Naive thymus-derived CD4-positive, alpha-beta T cell (primary cell): ENCODE data around the gene FHIT. TPM values are rescaled to one million over a fixed set of nuclear protein-coding genes. Genes with fewer than 3 reads are reported as not detected.
"Not testable (repeated sequence)": the region's sequence is repeated elsewhere in the genome, so short reads cannot be mapped to it uniquely, and the experiment has no call there.

Source experiments
- ATAC-seq: fragments of 150-1000 bp; cut with Tn5 transposase; 2 replicates; pipeline ENCODE4 v1.10.0; 2021; ENCODE audit warnings: mild to moderate bottlenecking, moderate library complexity
- CTCF ChIA-PET: fragments of 350-600 bp; sonication (Branson Sonifier 250); formaldehyde crosslinking; loops from one replicate; lab custom pipeline; 2021; ENCODE audit warnings: antibody characterized with exemption; lab: Charles Lee
- POLR2A ChIA-PET: fragments of 350-600 bp; sonication (Branson Sonifier 250); formaldehyde crosslinking; loops from one replicate; lab custom pipeline; 2021; ENCODE audit warnings: antibody characterized with exemption, inconsistent platforms; lab: Charles Lee
- DNase-seq, 9 donors: peaks; one replicate each; pipeline versions ENCODE4 v3.0.0 to v3.0.0-alpha.2; 2020 to 2022; ENCODE audit warnings: mixed read lengths in 1 of 9
- H3K27ac ChIP-seq: one replicate; pipeline ENCODE4 v1.7.0; 2013; ENCODE audit warnings: mild to moderate bottlenecking, low read depth, low read length, moderate library complexity
- H3K27me3 ChIP-seq, 2 donors: one replicate each; pipeline ENCODE4 v1.7.0; 2013; ENCODE audit warnings: low read length in 2 of 2, mild to moderate bottlenecking in 2 of 2, moderate library complexity in 2 of 2; ENCODE audit not compliant: control insufficient read depth in 2 of 2, insufficient read depth in 2 of 2
- H3K36me3 ChIP-seq, 3 experiments: 1 replicate in 2 of 3; 2 replicates in 1 of 3; pipeline ENCODE4 v1.7.0; 2013; ENCODE audit warnings: low read length in 3 of 3, mild to moderate bottlenecking in 3 of 3, moderate library complexity in 1 of 3; ENCODE audit not compliant: insufficient read depth in 3 of 3, control insufficient read depth in 2 of 3
- H3K4me1 ChIP-seq, 2 donors: one replicate each; pipeline ENCODE4 v1.7.0; 2013; ENCODE audit warnings: low read length in 2 of 2, mild to moderate bottlenecking in 2 of 2, moderate library complexity in 1 of 2; ENCODE audit not compliant: control insufficient read depth in 2 of 2, insufficient read depth in 2 of 2
- H3K4me3 ChIP-seq: 2 replicates; pipeline ENCODE4 v1.7.0; 2013; ENCODE audit warnings: mild to moderate bottlenecking, low read length
- H3K9me3 ChIP-seq, 3 experiments: 1 replicate in 2 of 3; 2 replicates in 1 of 3; pipeline ENCODE4 v1.7.0; 2013; ENCODE audit warnings: low read length in 3 of 3; ENCODE audit not compliant: control insufficient read depth in 2 of 3
- H3K27ac Mint-ChIP-seq, 9 donors: one replicate each; pipeline ENCODE4 v1.8.0; 2020 to 2022; ENCODE audit warnings: mixed read lengths in 9 of 9, mild to moderate bottlenecking in 8 of 9, moderate library complexity in 5 of 9, inconsistent platforms in 2 of 9
- H3K27me3 Mint-ChIP-seq, 5 donors: one replicate each; pipeline ENCODE4 v1.8.0; 2021 to 2022; ENCODE audit warnings: mixed read lengths in 5 of 5, mild to moderate bottlenecking in 1 of 5
- H3K36me3 Mint-ChIP-seq, 5 donors: one replicate each; pipeline ENCODE4 v1.8.0; 2020 to 2022; ENCODE audit warnings: mixed read lengths in 5 of 5, mild to moderate bottlenecking in 3 of 5, inconsistent platforms in 1 of 5
- H3K4me1 Mint-ChIP-seq, 7 donors: one replicate each; pipeline ENCODE4 v1.8.0; 2020 to 2022; ENCODE audit warnings: mixed read lengths in 7 of 7, mild to moderate bottlenecking in 3 of 7, inconsistent platforms in 1 of 7
- H3K4me3 Mint-ChIP-seq, 10 donors: one replicate each; pipeline ENCODE4 v1.8.0; 2020 to 2022; ENCODE audit warnings: mild to moderate bottlenecking in 10 of 10, mixed read lengths in 10 of 10, moderate library complexity in 6 of 10, inconsistent platforms in 2 of 10
- H3K9me3 Mint-ChIP-seq, 11 donors: one replicate each; pipeline ENCODE4 v1.8.0; 2020 to 2022; ENCODE audit warnings: mixed read lengths in 11 of 11, mild to moderate bottlenecking in 4 of 11, inconsistent platforms in 1 of 11, moderate library complexity in 1 of 11
- intact Hi-C, 2 donors: fragments of 100-400 bp; cut with micrococcal nuclease; formaldehyde crosslinking; loops; one replicate each; pipeline ENCODE4 v1.15.1; 2023
- polyA plus RNA-seq, 2 donors: library from polyadenylated mRNA; unstranded; fragments of 300-500 nt; fragmentation: Illumina TruSeq; gene quantifications; one replicate each; pipeline ENCODE4 v1.2.3, GENCODE V29; 2021
- total RNA-seq, 6 experiments: library from RNA in 5 of 6; stranded (reverse) in 5 of 6; gene quantifications; 1 replicate in 5 of 6; 2 replicates in 1 of 6; pipeline ENCODE4 v1.2.3 and lab custom pipeline; 2021 to 2026

FHIT gene
- total and polyA plus RNA-seq, 7 experiments from 2014 or later = 51.2 to 230 (median 152) TPM

GRCh38 chr3:59936472-59936871 lies 1314.8 kb downstream of the FHIT start:
- Histone ChIP-seq H3K9me3 (no peaks in the 10 kb centered on the region), H3K4me3 (no peak overlapping the region), H3K27ac (no peak overlapping the region), H3K4me1 (peaks cover 18 to 73% of the 10 kb centered on the region in 2 donors), H3K36me3 (no peaks in the 10 kb centered on the region), H3K27me3 (no peaks in the 10 kb centered on the region)
- peaks cover 0 to 11% (median 0%) of the 10 kb centered on the region in 11 donors for H3K9me3 Mint-ChIP-seq
- H3K27ac Mint-ChIP-seq = peak overlapping the region in 7 of 9 donors; percentile 28 to 89 (median 70)
- DNase-seq (no peak), ATAC-seq (no peak)
- intact Hi-C loops = loop anchor here in 1 of 2 donors (10.0 kb wide), 1 partner anchor 48 kb away; no protein-coding TSS in a partner anchor
- H3K27me3 Mint-ChIP-seq = no peaks in the 10 kb centered on the region
- ChIA-PET POLR2A (interaction anchor here (1.1 kb wide), 1 partner anchor 12 kb away, joined by 6 read pairs; no protein-coding TSS in a partner anchor), CTCF (interaction anchor here (0.9 kb wide), 1 partner anchor 8 kb away, joined by 4 read pairs; no protein-coding TSS in a partner anchor)
- H3K36me3 Mint-ChIP-seq = peaks cover 4 to 55% (median 47%) of the 10 kb centered on the region in 5 donors
- no peak overlapping the region for H3K4me3 Mint-ChIP-seq
- peaks cover 39 to 100% (median 96%) of the 10 kb centered on the region in 7 donors for H3K4me1 Mint-ChIP-seq

- Histone ChIP-seq H3K27me3 (no peaks in the 10 kb centered on the region), H3K4me1 (peaks cover 5 to 74% of the 10 kb centered on the region in 2 donors), H3K9me3 (no peaks in the 10 kb centered on the region), H3K36me3 (no peaks in the 10 kb centered on the region), H3K4me3 (no peak overlapping the region), H3K27ac (no peak overlapping the region)
- CTCF ChIA-PET = interaction anchor here (0.6 to 0.7 kb wide), 2 partner anchors 63 to 144 kb away, joined by 3 read pairs; no protein-coding TSS in a partner anchor
- H3K27me3 Mint-ChIP-seq = no peaks in the 10 kb centered on the region
- POLR2A ChIA-PET = interaction anchor here (0.6 kb wide), 1 partner anchor 90 kb away, joined by 4 read pairs; no protein-coding TSS in a partner anchor
- intact Hi-C loops = loop anchor here (2.0 to 10.0 kb wide), 4 partner anchors 14 to 76 kb away; no protein-coding TSS in a partner anchor
- H3K36me3 Mint-ChIP-seq = peaks cover 4 to 66% (median 56%) of the 10 kb centered on the region in 5 donors
- peaks cover 27 to 100% (median 96%) of the 10 kb centered on the region in 7 donors for H3K4me1 Mint-ChIP-seq
- H3K9me3 Mint-ChIP-seq = peaks cover 0 to 11% (median 0%) of the 10 kb centered on the region in 11 donors
- peak in 1 of 9 donors; percentile 24 for DNase-seq
- H3K4me3 Mint-ChIP-seq = peak overlapping the region; percentile 0 to 52 (median 36)
- peak overlapping the region; percentile 69 to 91 (median 80) for H3K27ac Mint-ChIP-seq
- ATAC-seq = no peak
Observed at GRCh38 chr3:59935025-59935424, 1316.2 kb downstream of the FHIT start.

- H3K36me3 Mint-ChIP-seq = peaks cover 6 to 70% (median 60%) of the 10 kb centered on the region in 5 donors
- H3K27ac ChIP-seq, H3K27me3 ChIP-seq, H3K27me3 Mint-ChIP-seq, DNase-seq, H3K9me3 ChIP-seq, H3K4me3 ChIP-seq, ATAC-seq, H3K36me3 ChIP-seq, POLR2A ChIA-PET: not testable (repeated sequence)
- intact Hi-C loops = loop anchor here (2.0 to 10.0 kb wide), 4 partner anchors 14 to 76 kb away; no protein-coding TSS in a partner anchor
- peaks cover 0 to 11% (median 0%) of the 10 kb centered on the region in 11 donors for H3K9me3 Mint-ChIP-seq
- peaks cover 24 to 100% (median 97%) of the 10 kb centered on the region in 7 donors for H3K4me1 Mint-ChIP-seq
- H3K4me3 Mint-ChIP-seq = peak overlapping the region in 5 of 10 donors; percentile 24 to 52 (median 41)
- CTCF ChIA-PET = interaction anchor here (0.7 kb wide), 2 partner anchors 13 to 144 kb away, joined by 3 read pairs; no protein-coding TSS in a partner anchor
- peak overlapping the region; percentile 69 to 91 (median 80) for H3K27ac Mint-ChIP-seq
- peaks cover under 1 to 74% of the 10 kb centered on the region in 2 donors for H3K4me1 ChIP-seq
Observed at GRCh38 chr3:59934560-59934959, 1316.7 kb downstream of the FHIT start.

GRCh38 chr3:59930170-59930569 lies 1321.1 kb downstream of the FHIT start:
- H3K9me3 ChIP-seq = no peaks in the 10 kb centered on the region
- peaks cover 0 to 7% (median 0%) of the 10 kb centered on the region in 3 experiments for H3K36me3 ChIP-seq
- H3K36me3 Mint-ChIP-seq = peaks cover 8 to 67% (median 64%) of the 10 kb centered on the region in 5 donors
- peaks cover 14 to 95% (median 92%) of the 10 kb centered on the region in 7 donors for H3K4me1 Mint-ChIP-seq
- POLR2A ChIA-PET = interaction anchor here (0.7 to 1.4 kb wide), 2 partner anchors 14 to 132 kb away, joined by 3 to 4 read pairs; no protein-coding TSS in a partner anchor
- no peaks in the 10 kb centered on the region for H3K27me3 ChIP-seq
- H3K27ac Mint-ChIP-seq = peak overlapping the region in 8 of 9 donors; percentile 15 to 89 (median 78)
- CTCF ChIA-PET = interaction anchor here (0.6 kb wide), 1 partner anchor 28 kb away, joined by 4 read pairs; no protein-coding TSS in a partner anchor
- H3K4me3 ChIP-seq = no peak overlapping the region
- ATAC-seq = no peak
- H3K4me3 Mint-ChIP-seq = peak overlapping the region in 8 of 10 donors; percentile 29 to 71 (median 57)
- no peaks in the 10 kb centered on the region for H3K27me3 Mint-ChIP-seq
- H3K27ac ChIP-seq = no peak overlapping the region
- peaks cover 0 to 57% of the 10 kb centered on the region in 2 donors for H3K4me1 ChIP-seq
- peaks cover 0 to 8% (median 1%) of the 10 kb centered on the region in 11 donors for H3K9me3 Mint-ChIP-seq
- no peak for DNase-seq
- intact Hi-C loops = loop anchor here in 1 of 2 donors (10.0 kb wide), 1 partner anchor 55 kb away; no protein-coding TSS in a partner anchor

GRCh38 chr3:59927056-59927455 lies 1324.2 kb downstream of the FHIT start:
- no peak overlapping the region for H3K4me3 ChIP-seq
- ChIA-PET CTCF (no interaction called here), POLR2A (no interaction called here)
- Mint-ChIP-seq H3K27ac (peak overlapping the region in 5 of 9 donors; percentile 25 to 81 (median 62)), H3K36me3 (peaks cover 10 to 66% (median 61%) of the 10 kb centered on the region in 5 donors), H3K4me1 (peaks cover 20 to 95% (median 92%) of the 10 kb centered on the region in 7 donors), H3K9me3 (peaks cover 0 to 5% (median 0%) of the 10 kb centered on the region in 11 donors), H3K4me3 (peak overlapping the region in 3 of 10 donors; percentile 5 to 37 (median 32)), H3K27me3 (no peaks in the 10 kb centered on the region)
- intact Hi-C loops = no loop called here
- DNase-seq (no peak), ATAC-seq (no peak)
- peaks cover 0 to 13% (median under 1%) of the 10 kb centered on the region in 3 experiments for H3K36me3 ChIP-seq
- no peak overlapping the region for H3K27ac ChIP-seq
- no peaks in the 10 kb centered on the region for H3K9me3 ChIP-seq
- no peaks in the 10 kb centered on the region for H3K27me3 ChIP-seq
- peaks cover 0 to 25% of the 10 kb centered on the region in 2 donors for H3K4me1 ChIP-seq

- Mint-ChIP-seq H3K27me3 (no peaks in the 10 kb centered on the region), H3K9me3 (peaks cover 0 to 5% (median 0%) of the 10 kb centered on the region in 11 donors), H3K27ac (peak overlapping the region in 7 of 9 donors; percentile 25 to 81 (median 62)), H3K36me3 (peaks cover 10 to 75% (median 70%) of the 10 kb centered on the region in 5 donors), H3K4me1 (peaks cover 23 to 95% (median 90%) of the 10 kb centered on the region in 7 donors), H3K4me3 (peak overlapping the region in 2 of 10 donors; percentile 14 to 37)
- Histone ChIP-seq H3K9me3 (no peaks in the 10 kb centered on the region), H3K4me3 (no peak overlapping the region), H3K36me3 (peaks cover 0 to 14% (median 4%) of the 10 kb centered on the region in 3 experiments), H3K27ac (no peak overlapping the region), H3K27me3 (no peaks in the 10 kb centered on the region), H3K4me1 (peaks cover 0 to 20% of the 10 kb centered on the region in 2 donors)
- ATAC-seq (no peak), DNase-seq (no peak)
- ChIA-PET POLR2A (interaction anchor here (0.6 to 1.4 kb wide), 3 partner anchors 52 to 1209 kb away, joined by 3 to 4 read pairs (median 3); no protein-coding TSS in a partner anchor), CTCF (interaction anchor here (0.9 kb wide), 1 partner anchor 85 kb away, joined by 3 read pairs; no protein-coding TSS in a partner anchor)
- intact Hi-C loops = loop anchor here in 1 of 2 donors (2.0 kb wide), 1 partner anchor 13 kb away; no protein-coding TSS in a partner anchor
Observed at GRCh38 chr3:59925946-59926345, 1325.3 kb downstream of the FHIT start.
